Endothelial cell of umbilical vein (primary cell): ENCODE results near the gene HNRNPH1. TPM values are rescaled to one million over a fixed set of nuclear protein-coding genes. Genes with fewer than 3 reads are reported as not detected.
A peak's percentile ranks its signal among the peaks of the same experiment; 100 is the strongest.

Source experiments
- BruUV-seq: library from RNA; stranded (reverse); fragments of 400-500 nt; replicated peaks from 2 replicates; lab custom pipeline; 2021; lab: Mats Ljungman, UMichigan
- CTCF ChIA-PET: fragments of 300-600, 350-600 bp; sonication (Branson Sonifier 250); formaldehyde crosslinking; loops from one replicate; lab custom pipeline; 2021; ENCODE audit warnings: antibody characterized with exemption, inconsistent platforms; lab: Charles Lee
- POLR2A ChIA-PET: fragments of 300-600, 350-600 bp; sonication (Branson Sonifier 250); formaldehyde crosslinking; loops from one replicate; lab custom pipeline; 2021; ENCODE audit warnings: antibody characterized with exemption, inconsistent platforms; lab: Charles Lee
- DNase-seq: peaks from one replicate; pipeline ENCODE4 v3.0.0-alpha.2; 2011; ENCODE audit warnings: low read depth, low spot score
- FAIRE-seq: peaks from 2 replicates; lab custom pipeline; 2011; peaks lifted over from hg19 to GRCh38; lab: Jason Lieb, UNC
- H2AFZ ChIP-seq: 2 replicates; pipeline ENCODE4 v1.6.0; 2012; ENCODE audit warnings: low read depth, low read length, control low read depth, inconsistent platforms
- H3K27ac ChIP-seq: 2 replicates; pipeline ENCODE4 v1.5.1; 2011; ENCODE audit warnings: low read depth, mild to moderate bottlenecking, control low read depth, low read length, moderate library complexity; ENCODE audit not compliant: insufficient read depth
- H3K27me3 ChIP-seq, 2 experiments: 2 replicates each; pipeline versions ENCODE4 v1.6.0 to v1.6.1; 2011; ENCODE audit warnings: low read length in 2 of 2, mixed read lengths in 1 of 2; ENCODE audit not compliant: control insufficient read depth in 2 of 2, insufficient read depth in 2 of 2
- H3K36me3 ChIP-seq, 2 experiments: 2 replicates in 1 of 2; 3 replicates in 1 of 2; pipeline ENCODE4 v1.5.1; 2011; ENCODE audit warnings: low read length in 2 of 2, mild to moderate bottlenecking in 1 of 2, moderate library complexity in 1 of 2; ENCODE audit not compliant: control insufficient read depth in 2 of 2, insufficient read depth in 2 of 2; ENCODE audit errors: extremely low read depth in 1 of 2
- H3K4me1 ChIP-seq: 3 replicates; pipeline ENCODE4 v1.5.1; 2011; ENCODE audit warnings: mild to moderate bottlenecking, low read length; ENCODE audit not compliant: control insufficient read depth, insufficient read depth; ENCODE audit errors: extremely low read depth
- H3K4me2 ChIP-seq: 2 replicates; pipeline ENCODE4 v1.6.1; 2011; ENCODE audit warnings: low read length, control low read depth, mixed read lengths; ENCODE audit not compliant: insufficient read depth
- H3K4me3 ChIP-seq, 3 experiments: fragments of 200-600 bp in 1 of 3; sonication (generic), shearing (Covaris generic) in 1 of 3; replicated peaks in 1 of 3; 2 replicates each; pipeline ENCODE4 v1.5.1; 2011 to 2016; ENCODE audit warnings: control low read depth in 3 of 3, low read length in 3 of 3, mild to moderate bottlenecking in 2 of 3, inconsistent platforms in 1 of 3, low read depth in 1 of 3, moderate library complexity in 1 of 3; ENCODE audit not compliant: insufficient read depth in 1 of 3
- H3K79me2 ChIP-seq: 2 replicates; pipeline ENCODE4 v1.6.0; 2012; ENCODE audit warnings: low read length, inconsistent platforms; ENCODE audit not compliant: control insufficient read depth, insufficient read depth
- H3K9ac ChIP-seq: replicated peaks from 2 replicates; pipeline ENCODE3; 2011; ENCODE audit warnings: low read length, control low read depth; ENCODE audit not compliant: insufficient read depth; ENCODE audit errors: extremely low read depth
- H3K9me1 ChIP-seq: replicated peaks from 3 replicates; pipeline ENCODE4 v1.6.0; 2011; ENCODE audit warnings: mild to moderate bottlenecking, low read length; ENCODE audit not compliant: control insufficient read depth, insufficient read depth; ENCODE audit errors: extremely low read depth
- H3K9me3 ChIP-seq: replicated peaks from 2 replicates; pipeline ENCODE4 v1.5.1; 2012; ENCODE audit warnings: low read length, inconsistent platforms; ENCODE audit not compliant: control insufficient read depth, insufficient read depth
- H4K20me1 ChIP-seq: replicated peaks from 2 replicates; pipeline ENCODE3; 2011; ENCODE audit warnings: mild to moderate bottlenecking, low read length; ENCODE audit not compliant: control insufficient read depth, insufficient read depth; ENCODE audit errors: extremely low read depth
- EZH2 ChIP-seq: IDR thresholded peaks from 2 replicates; pipeline ENCODE4 v1.6.1; 2012; ENCODE audit warnings: borderline replicate concordance, low read depth, mild to moderate bottlenecking, moderate library complexity, low read length, inconsistent platforms; ENCODE audit not compliant: severe bottlenecking
- FOS ChIP-seq: IDR thresholded peaks from 2 replicates; pipeline ENCODE4 v1.6.1; 2011; ENCODE audit warnings: mild to moderate bottlenecking, low read length, moderate library complexity, borderline replicate concordance; ENCODE audit not compliant: insufficient read depth
- GATA2 ChIP-seq: IDR thresholded peaks from 2 replicates; pipeline ENCODE4 v1.7.0; 2011; ENCODE audit warnings: low read depth, mild to moderate bottlenecking, moderate library complexity, mixed read lengths, low read length; ENCODE audit not compliant: insufficient read length, insufficient read depth
- JUN ChIP-seq: IDR thresholded peaks from 2 replicates; pipeline ENCODE4 v1.6.1; 2011; ENCODE audit warnings: borderline replicate concordance, low read depth; ENCODE audit not compliant: insufficient read length, insufficient read depth
- MYC ChIP-seq: IDR thresholded peaks from one replicate; pipeline ENCODE4 v1.6.1; 2011; ENCODE audit warnings: mild to moderate bottlenecking, low read depth, low read length
- POLR2A ChIP-seq: IDR thresholded peaks from 2 replicates; pipeline ENCODE4 v1.6.1; 2012; ENCODE audit warnings: low read depth, mild to moderate bottlenecking, control low read depth, low read length
- POLR2AphosphoS5 ChIP-seq: IDR thresholded peaks from 2 replicates; pipeline ENCODE4 v1.6.1; 2012; ENCODE audit warnings: low read depth, mild to moderate bottlenecking, control low read depth, low read length, moderate library complexity; ENCODE audit not compliant: insufficient read depth
- dilution Hi-C: fragments of 300-500 bp; cut with MboI; formaldehyde crosslinking; loops from one replicate; pipeline ENCODE4 v1.15.0; 2019; ENCODE audit warnings: low sequenced_read_pairs; ENCODE audit not compliant: extremely low pct_ligation_motif_present
- intact Hi-C: fragments of 100-400 bp; cut with micrococcal nuclease; formaldehyde crosslinking; loops from one replicate; pipeline ENCODE4 v1.10.0; 2022
- polyA plus RNA-seq, 4 experiments: library from polyadenylated mRNA; depleted of rRNA in 3 of 4; stranded (reverse) in 3 of 4; unstranded in 1 of 4; fragments of >200 nt; gene quantifications; 2 replicates each; pipeline versions ENCODE4 v1.2.1 to v1.2.3, GENCODE V29; 2011 to 2012; ENCODE audit warnings: missing spikeins in 1 of 4
- total RNA-seq: library from RNA; stranded (reverse); gene quantifications from 2 replicates; pipeline ENCODE4 v1.2.3, GENCODE V29; 2021
- TF ChIP-seq, protein P1 (sequence below), 2 donors: IDR thresholded peaks; 1 replicate in 1 of 2; 2 replicates in 1 of 2; pipeline ENCODE4 v1.5.1; 2011; ENCODE audit warnings: low read length in 2 of 2, mild to moderate bottlenecking in 2 of 2, moderate library complexity in 2 of 2, control low read depth in 1 of 2, inconsistent platforms in 1 of 2, low read depth in 1 of 2; ENCODE audit not compliant: insufficient read depth in 1 of 2; ENCODE audit errors: extremely low read depth in 1 of 2
- TF ChIP-seq, protein P2 (sequence below): IDR thresholded peaks from 2 replicates; pipeline ENCODE4 v1.6.1; 2011; ENCODE audit not compliant: insufficient read depth, insufficient read length

The HNRNPH1 gene
- total and polyA plus RNA-seq, 2 donors (not counting 3 experiments of a cell fraction or from before 2014, with no cell fraction given), result 348 to 993 TPM

DNA sequence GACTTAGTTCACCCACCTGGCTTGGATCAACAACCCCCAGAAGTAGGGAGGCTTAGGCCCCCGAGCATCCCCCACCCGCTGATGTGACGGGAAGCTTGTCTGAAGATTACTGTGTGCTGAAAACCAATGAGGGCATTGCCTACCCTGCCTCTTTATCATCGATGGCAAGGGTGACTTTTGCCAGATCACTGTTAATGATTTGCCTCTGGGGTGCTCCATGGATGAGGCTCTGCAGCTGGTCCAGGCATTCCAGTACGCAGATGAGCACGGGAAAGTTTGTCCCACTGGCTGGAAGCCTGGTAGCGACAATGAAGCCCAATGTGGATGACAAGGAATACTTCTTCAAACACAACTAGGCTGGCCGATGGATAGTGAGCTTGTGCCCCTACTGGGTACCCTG lies 51.1 kb downstream of the HNRNPH1 start:
- no peak for FAIRE-seq
- no peaks in the 10 kb centered on the region for H4K20me1 ChIP-seq
- ChIA-PET CTCF (no interaction called here), POLR2A (no interaction called here)
- H2AFZ ChIP-seq, result no peak overlapping the region
- no peak overlapping the region for H3K9ac ChIP-seq
- TF ChIP-seq EZH2 (no peak), POLR2AphosphoS5 (no peak), MYC (no peak)
- no peaks in the 10 kb centered on the region for H3K27me3 ChIP-seq
- intact Hi-C loops, result no loop called here
- no peak overlapping the region for H3K4me3 ChIP-seq
- peaks cover 9% of the 10 kb centered on the region for H3K4me1 ChIP-seq
- no peak overlapping the region for H3K4me2 ChIP-seq
- H3K36me3 ChIP-seq, result peaks cover 10 to 14% of the 10 kb centered on the region in 2 experiments
- H3K79me2 ChIP-seq, result no peaks in the 10 kb centered on the region
- H3K9me3 ChIP-seq, result no peaks in the 10 kb centered on the region
- no peak overlapping the region for H3K27ac ChIP-seq
- dilution Hi-C loops, result no loop called here
- H3K9me1 ChIP-seq, result no peaks in the 10 kb centered on the region
- BruUV-seq, result no TSS peak
- no peak for DNase-seq

DNA sequence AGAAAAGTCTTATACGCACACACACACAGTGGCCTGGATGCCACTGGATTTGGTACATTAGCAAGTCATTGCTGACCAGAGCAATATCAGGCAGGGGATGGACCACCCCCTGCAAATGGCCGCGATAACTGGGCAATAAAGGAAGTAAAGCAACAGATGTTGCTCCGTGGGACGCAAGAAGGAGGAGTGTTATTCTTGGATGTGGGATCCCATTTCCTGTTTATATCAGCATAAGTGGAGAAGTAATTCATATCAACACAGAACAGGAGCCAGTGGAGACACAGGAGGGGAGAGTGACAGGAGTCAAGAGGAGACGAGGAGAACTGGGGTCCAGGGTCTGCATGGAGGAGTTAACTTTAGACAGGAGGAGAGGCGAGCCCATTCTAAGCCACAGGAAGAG lies 54.8 kb downstream of the HNRNPH1 start:
- Histone ChIP-seq H3K27ac (peak overlapping the region; percentile 4), H3K27me3 (no peaks in the 10 kb centered on the region), H3K9ac (no peak overlapping the region), H3K36me3 (peaks cover 7 to 20% of the 10 kb centered on the region in 2 experiments), H3K4me3 (no peak overlapping the region), H3K79me2 (no peaks in the 10 kb centered on the region), H2AFZ (no peak overlapping the region), H3K9me3 (no peaks in the 10 kb centered on the region), H4K20me1 (no peaks in the 10 kb centered on the region), H3K4me1 (peaks cover 9% of the 10 kb centered on the region), H3K9me1 (no peaks in the 10 kb centered on the region), H3K4me2 (no peak overlapping the region)
- intact Hi-C loops (loop anchor here (1.0 kb wide), 1 partner anchor 9 kb away; no protein-coding TSS in a partner anchor), dilution Hi-C loops (no loop called here)
- peak; percentile 78 for FAIRE-seq
- ChIA-PET CTCF (no interaction called here), POLR2A (no interaction called here)
- TF ChIP-seq MYC, result no peak
- no peak for TF ChIP-seq FOS
- TF ChIP-seq POLR2AphosphoS5, result peak; percentile 37
- TF ChIP-seq, protein P1, sequence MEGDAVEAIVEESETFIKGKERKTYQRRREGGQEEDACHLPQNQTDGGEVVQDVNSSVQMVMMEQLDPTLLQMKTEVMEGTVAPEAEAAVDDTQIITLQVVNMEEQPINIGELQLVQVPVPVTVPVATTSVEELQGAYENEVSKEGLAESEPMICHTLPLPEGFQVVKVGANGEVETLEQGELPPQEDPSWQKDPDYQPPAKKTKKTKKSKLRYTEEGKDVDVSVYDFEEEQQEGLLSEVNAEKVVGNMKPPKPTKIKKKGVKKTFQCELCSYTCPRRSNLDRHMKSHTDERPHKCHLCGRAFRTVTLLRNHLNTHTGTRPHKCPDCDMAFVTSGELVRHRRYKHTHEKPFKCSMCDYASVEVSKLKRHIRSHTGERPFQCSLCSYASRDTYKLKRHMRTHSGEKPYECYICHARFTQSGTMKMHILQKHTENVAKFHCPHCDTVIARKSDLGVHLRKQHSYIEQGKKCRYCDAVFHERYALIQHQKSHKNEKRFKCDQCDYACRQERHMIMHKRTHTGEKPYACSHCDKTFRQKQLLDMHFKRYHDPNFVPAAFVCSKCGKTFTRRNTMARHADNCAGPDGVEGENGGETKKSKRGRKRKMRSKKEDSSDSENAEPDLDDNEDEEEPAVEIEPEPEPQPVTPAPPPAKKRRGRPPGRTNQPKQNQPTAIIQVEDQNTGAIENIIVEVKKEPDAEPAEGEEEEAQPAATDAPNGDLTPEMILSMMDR (IDR thresholded peaks at IDR 0.05; ENCODE audit: extremely low read depth in 1 of 2, insufficient read depth in 1 of 2, low read depth in 1 of 2, low read length in 2 of 2), result no peak
- TF ChIP-seq POLR2A, result no peak
- TF ChIP-seq, protein P2, sequence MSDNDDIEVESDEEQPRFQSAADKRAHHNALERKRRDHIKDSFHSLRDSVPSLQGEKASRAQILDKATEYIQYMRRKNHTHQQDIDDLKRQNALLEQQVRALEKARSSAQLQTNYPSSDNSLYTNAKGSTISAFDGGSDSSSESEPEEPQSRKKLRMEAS, result no peak
- no peak for TF ChIP-seq JUN
- TF ChIP-seq GATA2, result no peak
- TF ChIP-seq EZH2, result no peak
- DNase-seq, result peak; percentile 90
- no TSS peak for BruUV-seq
